Endothelial cell of umbilical vein (primary cell): ENCODE data around the gene ZNF792. TPM values are rescaled to one million over a fixed set of nuclear protein-coding genes. Genes with fewer than 3 reads are reported as not detected.

ENCODE experiments used
- BruUV-seq: library from RNA; stranded (reverse); fragments of 400-500 nt; replicated peaks from 2 replicates; lab custom pipeline; 2021; lab: Mats Ljungman, UMichigan
- CTCF ChIA-PET: fragments of 300-600, 350-600 bp; sonication (Branson Sonifier 250); formaldehyde crosslinking; loops from one replicate; lab custom pipeline; 2021; ENCODE audit warnings: antibody characterized with exemption, inconsistent platforms; lab: Charles Lee
- POLR2A ChIA-PET: fragments of 300-600, 350-600 bp; sonication (Branson Sonifier 250); formaldehyde crosslinking; loops from one replicate; lab custom pipeline; 2021; ENCODE audit warnings: antibody characterized with exemption, inconsistent platforms; lab: Charles Lee
- DNase-seq: peaks from one replicate; pipeline ENCODE4 v3.0.0-alpha.2; 2011; ENCODE audit warnings: low read depth, low spot score
- FAIRE-seq: peaks from 2 replicates; lab custom pipeline; 2011; peaks lifted over from hg19 to GRCh38; lab: Jason Lieb, UNC
- H2AFZ ChIP-seq: 2 replicates; pipeline ENCODE4 v1.6.0; 2012; ENCODE audit warnings: low read depth, low read length, control low read depth, inconsistent platforms
- H3K27ac ChIP-seq: 2 replicates; pipeline ENCODE4 v1.5.1; 2011; ENCODE audit warnings: low read depth, mild to moderate bottlenecking, control low read depth, low read length, moderate library complexity; ENCODE audit not compliant: insufficient read depth
- H3K27me3 ChIP-seq, 2 experiments: 2 replicates each; pipeline versions ENCODE4 v1.6.0 to v1.6.1; 2011; ENCODE audit warnings: low read length in 2 of 2, mixed read lengths in 1 of 2; ENCODE audit not compliant: control insufficient read depth in 2 of 2, insufficient read depth in 2 of 2
- H3K36me3 ChIP-seq, 2 experiments: 2 replicates in 1 of 2; 3 replicates in 1 of 2; pipeline ENCODE4 v1.5.1; 2011; ENCODE audit warnings: low read length in 2 of 2, mild to moderate bottlenecking in 1 of 2, moderate library complexity in 1 of 2; ENCODE audit not compliant: control insufficient read depth in 2 of 2, insufficient read depth in 2 of 2; ENCODE audit errors: extremely low read depth in 1 of 2
- H3K4me1 ChIP-seq: 3 replicates; pipeline ENCODE4 v1.5.1; 2011; ENCODE audit warnings: mild to moderate bottlenecking, low read length; ENCODE audit not compliant: control insufficient read depth, insufficient read depth; ENCODE audit errors: extremely low read depth
- H3K4me2 ChIP-seq: 2 replicates; pipeline ENCODE4 v1.6.1; 2011; ENCODE audit warnings: low read length, control low read depth, mixed read lengths; ENCODE audit not compliant: insufficient read depth
- H3K4me3 ChIP-seq, 3 experiments: fragments of 200-600 bp in 1 of 3; sonication (generic), shearing (Covaris generic) in 1 of 3; replicated peaks in 1 of 3; 2 replicates each; pipeline ENCODE4 v1.5.1; 2011 to 2016; ENCODE audit warnings: control low read depth in 3 of 3, low read length in 3 of 3, mild to moderate bottlenecking in 2 of 3, inconsistent platforms in 1 of 3, low read depth in 1 of 3, moderate library complexity in 1 of 3; ENCODE audit not compliant: insufficient read depth in 1 of 3
- H3K79me2 ChIP-seq: 2 replicates; pipeline ENCODE4 v1.6.0; 2012; ENCODE audit warnings: low read length, inconsistent platforms; ENCODE audit not compliant: control insufficient read depth, insufficient read depth
- H3K9ac ChIP-seq: replicated peaks from 2 replicates; pipeline ENCODE3; 2011; ENCODE audit warnings: low read length, control low read depth; ENCODE audit not compliant: insufficient read depth; ENCODE audit errors: extremely low read depth
- H3K9me1 ChIP-seq: replicated peaks from 3 replicates; pipeline ENCODE4 v1.6.0; 2011; ENCODE audit warnings: mild to moderate bottlenecking, low read length; ENCODE audit not compliant: control insufficient read depth, insufficient read depth; ENCODE audit errors: extremely low read depth
- H3K9me3 ChIP-seq: replicated peaks from 2 replicates; pipeline ENCODE4 v1.5.1; 2012; ENCODE audit warnings: low read length, inconsistent platforms; ENCODE audit not compliant: control insufficient read depth, insufficient read depth
- H4K20me1 ChIP-seq: replicated peaks from 2 replicates; pipeline ENCODE3; 2011; ENCODE audit warnings: mild to moderate bottlenecking, low read length; ENCODE audit not compliant: control insufficient read depth, insufficient read depth; ENCODE audit errors: extremely low read depth
- CTCF ChIP-seq, 2 donors: IDR thresholded peaks; 1 replicate in 1 of 2; 2 replicates in 1 of 2; pipeline ENCODE4 v1.5.1; 2011; ENCODE audit warnings: low read length in 2 of 2, mild to moderate bottlenecking in 2 of 2, moderate library complexity in 2 of 2, control low read depth in 1 of 2, inconsistent platforms in 1 of 2, low read depth in 1 of 2; ENCODE audit not compliant: insufficient read depth in 1 of 2; ENCODE audit errors: extremely low read depth in 1 of 2
- EZH2 ChIP-seq: IDR thresholded peaks from 2 replicates; pipeline ENCODE4 v1.6.1; 2012; ENCODE audit warnings: borderline replicate concordance, low read depth, mild to moderate bottlenecking, moderate library complexity, low read length, inconsistent platforms; ENCODE audit not compliant: severe bottlenecking
- FOS ChIP-seq: IDR thresholded peaks from 2 replicates; pipeline ENCODE4 v1.6.1; 2011; ENCODE audit warnings: mild to moderate bottlenecking, low read length, moderate library complexity, borderline replicate concordance; ENCODE audit not compliant: insufficient read depth
- GATA2 ChIP-seq: IDR thresholded peaks from 2 replicates; pipeline ENCODE4 v1.7.0; 2011; ENCODE audit warnings: low read depth, mild to moderate bottlenecking, moderate library complexity, mixed read lengths, low read length; ENCODE audit not compliant: insufficient read length, insufficient read depth
- JUN ChIP-seq: IDR thresholded peaks from 2 replicates; pipeline ENCODE4 v1.6.1; 2011; ENCODE audit warnings: borderline replicate concordance, low read depth; ENCODE audit not compliant: insufficient read length, insufficient read depth
- MYC ChIP-seq: IDR thresholded peaks from one replicate; pipeline ENCODE4 v1.6.1; 2011; ENCODE audit warnings: mild to moderate bottlenecking, low read depth, low read length
- POLR2A ChIP-seq: IDR thresholded peaks from 2 replicates; pipeline ENCODE4 v1.6.1; 2012; ENCODE audit warnings: low read depth, mild to moderate bottlenecking, control low read depth, low read length
- POLR2AphosphoS5 ChIP-seq: IDR thresholded peaks from 2 replicates; pipeline ENCODE4 v1.6.1; 2012; ENCODE audit warnings: low read depth, mild to moderate bottlenecking, control low read depth, low read length, moderate library complexity; ENCODE audit not compliant: insufficient read depth
- dilution Hi-C: fragments of 300-500 bp; cut with MboI; formaldehyde crosslinking; loops from one replicate; pipeline ENCODE4 v1.15.0; 2019; ENCODE audit warnings: low sequenced_read_pairs; ENCODE audit not compliant: extremely low pct_ligation_motif_present
- intact Hi-C: fragments of 100-400 bp; cut with micrococcal nuclease; formaldehyde crosslinking; loops from one replicate; pipeline ENCODE4 v1.10.0; 2022
- polyA plus RNA-seq, 4 experiments: library from polyadenylated mRNA; depleted of rRNA in 3 of 4; stranded (reverse) in 3 of 4; unstranded in 1 of 4; fragments of >200 nt; gene quantifications; 2 replicates each; pipeline versions ENCODE4 v1.2.1 to v1.2.3, GENCODE V29; 2011 to 2012; ENCODE audit warnings: missing spikeins in 1 of 4
- total RNA-seq: library from RNA; stranded (reverse); gene quantifications from 2 replicates; pipeline ENCODE4 v1.2.3, GENCODE V29; 2021
- TF ChIP-seq, protein P1 (sequence below): IDR thresholded peaks from 2 replicates; pipeline ENCODE4 v1.6.1; 2011; ENCODE audit not compliant: insufficient read depth, insufficient read length

Gene ZNF792
- total and polyA plus RNA-seq, 2 donors (not counting 3 experiments of a cell fraction or from before 2014, with no cell fraction given), result 11.3 to 19.8 TPM

DNA sequence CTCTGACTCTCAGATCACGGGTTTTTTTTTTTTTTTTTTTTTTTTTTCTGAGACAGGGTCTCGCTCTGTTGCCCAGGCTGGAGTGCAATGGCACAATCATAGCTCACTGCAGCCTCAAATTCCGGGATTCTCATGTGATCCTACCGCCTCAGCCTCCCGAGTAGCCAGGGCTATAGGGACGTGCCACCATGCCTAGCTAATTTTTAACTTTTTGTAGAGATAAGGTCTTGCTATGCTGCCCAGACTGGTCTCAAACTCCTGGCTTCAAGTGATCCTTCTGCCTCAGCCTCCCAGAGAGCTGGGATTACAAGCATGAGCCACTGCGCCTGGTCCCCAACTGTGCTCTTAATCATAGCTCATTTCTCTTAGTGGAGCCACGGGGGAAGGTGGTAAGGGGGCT lies 31.5 kb upstream of the ZNF792 start:
- BruUV-seq, result no TSS peak
- peaks cover under 1% of the 10 kb centered on the region for H3K79me2 ChIP-seq
- H3K9ac ChIP-seq, result no peak overlapping the region
- H3K27me3 ChIP-seq, result no peaks in the 10 kb centered on the region
- ChIA-PET POLR2A (no interaction called here), CTCF (interaction anchor here (0.9 to 1.1 kb wide), 2 partner anchors 10 to 11 kb away, joined by 6 to 7 read pairs; no protein-coding TSS in a partner anchor)
- no peak overlapping the region for H3K4me3 ChIP-seq
- no peaks in the 10 kb centered on the region for H3K9me1 ChIP-seq
- intact Hi-C loops (loop anchor here (1.0 to 2.0 kb wide), 2 partner anchors 10 to 17 kb away; no protein-coding TSS in a partner anchor), dilution Hi-C loops (no loop called here)
- no peak overlapping the region for H3K27ac ChIP-seq
- DNase-seq, result no peak
- FAIRE-seq, result no peak
- H2AFZ ChIP-seq, result no peak overlapping the region
- no peaks in the 10 kb centered on the region for H3K9me3 ChIP-seq
- peaks cover 45% of the 10 kb centered on the region for H3K4me1 ChIP-seq
- TF ChIP-seq MYC (no peak), FOS (no peak), JUN (no peak), GATA2 (no peak), CTCF (IDR thresholded peaks at IDR 0.05; ENCODE audit: extremely low read depth in 1 of 2, insufficient read depth in 1 of 2, low read depth in 1 of 2, low read length in 2 of 2) (no peak), POLR2AphosphoS5 (no peak), POLR2A (no peak), EZH2 (no peak)
- TF ChIP-seq, protein P1, sequence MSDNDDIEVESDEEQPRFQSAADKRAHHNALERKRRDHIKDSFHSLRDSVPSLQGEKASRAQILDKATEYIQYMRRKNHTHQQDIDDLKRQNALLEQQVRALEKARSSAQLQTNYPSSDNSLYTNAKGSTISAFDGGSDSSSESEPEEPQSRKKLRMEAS, result no peak
- H3K4me2 ChIP-seq, result no peak overlapping the region
- H4K20me1 ChIP-seq, result no peaks in the 10 kb centered on the region
- no peaks in the 10 kb centered on the region for H3K36me3 ChIP-seq
